T-helper 2 cell treated with Interferon-gamma antibody and Interleukin-4, amounts not matched to agents 5 μg/mL and 100 μg/mL, for 36 hours (primary cell): Measurements from ENCODE around the gene ZNF511.
A peak's percentile ranks its signal among the peaks of the same experiment; 100 is the strongest.
"Not testable (repeated sequence)": the region's sequence is repeated elsewhere in the genome, so short reads cannot be mapped to it uniquely, and the experiment has no call there.

Source experiments
- DNase-seq: peaks from one replicate; pipeline ENCODE4 v3.0.0; 2021; ENCODE audit warnings: low spot score
- H3K27ac Mint-ChIP-seq: one replicate; pipeline ENCODE4 v1.8.0; 2021; ENCODE audit warnings: mild to moderate bottlenecking, mixed read lengths
- H3K27me3 Mint-ChIP-seq: one replicate; pipeline ENCODE4 v1.8.0; 2021; ENCODE audit warnings: low read depth, mixed read lengths
- H3K36me3 Mint-ChIP-seq: one replicate; pipeline ENCODE4 v1.8.0; 2021; ENCODE audit warnings: low read depth, mixed read lengths
- H3K4me1 Mint-ChIP-seq: one replicate; pipeline ENCODE4 v1.8.0; 2021; ENCODE audit warnings: low read depth, mixed read lengths
- H3K4me3 Mint-ChIP-seq: one replicate; pipeline ENCODE4 v1.8.0; 2022; ENCODE audit warnings: mild to moderate bottlenecking, moderate library complexity, mixed read lengths
- H3K9me3 Mint-ChIP-seq: one replicate; pipeline ENCODE4 v1.8.0; 2021; ENCODE audit warnings: mixed read lengths

Gene ZNF511

DNA sequence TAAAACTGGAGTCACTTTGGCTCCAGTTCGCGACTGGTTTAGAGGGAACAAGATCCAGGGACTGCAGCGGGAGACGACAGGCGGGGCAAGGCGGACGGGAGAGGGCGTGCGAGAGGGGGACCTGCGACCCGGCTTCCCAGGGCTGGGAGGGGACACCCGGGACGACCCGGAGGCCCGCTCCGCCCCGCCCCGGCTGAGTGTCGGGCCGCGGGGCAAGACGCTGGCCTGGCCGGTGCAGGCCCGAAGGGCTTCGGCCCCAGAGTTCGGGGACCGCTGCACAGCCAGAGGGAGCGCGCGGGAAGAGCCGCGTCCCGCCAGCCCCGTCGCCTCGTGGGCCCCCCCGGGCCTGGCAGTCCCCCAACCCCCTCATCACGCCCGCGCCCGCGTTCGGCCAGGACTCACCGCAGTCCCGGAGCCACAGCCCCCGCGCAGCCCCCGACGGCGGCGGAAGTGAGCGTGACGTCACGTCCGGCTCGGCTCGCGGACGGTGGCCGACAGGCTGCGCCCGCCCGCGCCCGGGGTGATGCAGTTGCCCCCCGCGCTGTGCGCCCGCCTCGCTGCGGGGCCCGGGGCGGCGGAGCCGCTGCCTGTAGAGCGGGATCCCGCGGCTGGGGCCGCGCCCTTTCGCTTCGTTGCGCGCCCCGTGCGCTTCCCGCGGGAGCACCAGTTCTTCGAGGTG is at the start of gene ZNF511, which contains the start of gene TUBGCP2:
Gene ZNF511, plus strand, starts transcription at position 494 of the 679 bp plus-strand sequence. Its CDS starts 30 bp downstream, at position 524.
Gene TUBGCP2, minus strand, starts transcription at position 452 of the 679 bp plus-strand sequence. CDS start 5,931 bp downstream, outside the sequence.
- Mint-ChIP-seq H3K27ac (peak within 1 kb of the TSS; percentile 99), H3K36me3 (peaks cover 21% of the 10 kb centered on the region), H3K4me3 (peak within 1 kb of the TSS; percentile 98), H3K27me3 (peaks cover 2% of the 10 kb centered on the region), H3K9me3 (no peaks in the 10 kb centered on the region), H3K4me1 (peaks cover 15% of the 10 kb centered on the region)
- peak; percentile 91 for DNase-seq

DNA sequence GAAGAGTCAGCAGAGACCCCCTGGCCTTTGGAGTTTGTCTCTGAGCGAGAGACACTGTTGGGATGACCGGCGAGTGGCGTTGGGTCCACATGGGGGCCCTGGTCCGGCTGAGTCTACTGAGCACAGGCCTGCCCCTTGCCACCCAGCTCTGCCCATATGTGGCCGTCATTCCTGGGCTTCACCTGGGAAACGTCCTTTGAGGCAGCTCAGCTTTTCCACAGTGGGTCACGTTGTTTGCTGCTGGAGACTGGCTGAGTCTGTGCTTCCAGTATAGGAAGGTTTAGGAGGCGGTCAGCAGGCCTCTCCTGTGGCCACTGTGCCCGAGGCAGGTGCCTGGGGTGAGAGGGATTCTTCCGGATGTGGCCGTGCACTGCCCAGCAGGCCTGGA is 49.1 kb upstream of the ZNF511 start:
- Mint-ChIP-seq H3K27me3 (no peaks in the 10 kb centered on the region), H3K4me3 (peak overlapping the region; percentile 77), H3K9me3 (no peaks in the 10 kb centered on the region), H3K27ac (peak overlapping the region; percentile 94), H3K36me3 (peaks cover 20% of the 10 kb centered on the region), H3K4me1 (peaks cover 54% of the 10 kb centered on the region)
- DNase-seq = no peak

- Mint-ChIP-seq H3K27ac (peak overlapping the region; percentile 87), H3K4me1 (peaks cover 63% of the 10 kb centered on the region), H3K4me3 (peak overlapping the region; percentile 77), H3K9me3 (no peaks in the 10 kb centered on the region), H3K27me3 (no peaks in the 10 kb centered on the region), H3K36me3 (peaks cover 32% of the 10 kb centered on the region)
- DNase-seq = peak; percentile 71
These were observed 47.6 kb upstream of the ZNF511 start for GRCh38 chr10:133260895-133261725.

DNA sequence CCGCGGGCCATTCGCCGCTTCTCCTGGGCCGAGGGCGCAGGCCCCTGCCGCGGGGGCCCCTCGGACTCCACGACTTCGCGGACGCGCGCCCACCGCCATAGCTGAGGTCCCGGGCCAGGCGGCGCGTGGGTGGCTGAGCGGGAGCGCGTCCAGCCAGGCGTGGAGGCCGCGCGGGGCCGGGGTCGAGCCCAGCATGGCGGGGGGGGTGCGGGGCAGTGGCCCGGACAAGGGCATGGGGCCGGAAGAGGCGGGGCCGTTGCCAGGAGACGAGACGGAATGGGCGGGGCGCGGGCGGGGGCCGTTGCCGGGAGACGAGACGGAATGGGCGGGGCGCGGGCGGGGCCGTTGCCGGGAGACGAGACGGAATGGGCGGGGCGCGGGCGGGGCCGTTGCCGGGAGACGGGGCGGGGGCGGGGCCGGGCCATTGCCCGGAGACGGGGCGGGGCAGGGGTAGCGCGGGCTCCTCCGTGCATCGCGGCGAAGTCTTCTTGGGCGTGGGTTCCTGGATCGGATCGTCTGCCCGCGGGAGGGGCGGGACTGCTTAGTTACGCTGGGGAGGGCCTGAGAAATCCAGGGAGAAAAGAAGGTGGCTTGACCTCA is 46.9 kb upstream of the ZNF511 start:
- Mint-ChIP-seq H3K4me3 (peak overlapping the region; percentile 64), H3K9me3 (no peaks in the 10 kb centered on the region), H3K36me3 (peaks cover 33% of the 10 kb centered on the region), H3K27me3 (no peaks in the 10 kb centered on the region), H3K4me1 (peaks cover 63% of the 10 kb centered on the region), H3K27ac (peak overlapping the region; percentile 68)
- DNase-seq = peak; percentile 77

GRCh38 chr10:133262696-133263095 is 46.0 kb upstream of the ZNF511 start:
- H3K27ac Mint-ChIP-seq = peak overlapping the region; percentile 60
- peaks cover 33% of the 10 kb centered on the region for H3K36me3 Mint-ChIP-seq
- no peaks in the 10 kb centered on the region for H3K9me3 Mint-ChIP-seq
- H3K4me3 Mint-ChIP-seq = peak overlapping the region; percentile 34
- DNase-seq = no peak
- no peaks in the 10 kb centered on the region for H3K27me3 Mint-ChIP-seq
- H3K4me1 Mint-ChIP-seq = peaks cover 57% of the 10 kb centered on the region

DNA sequence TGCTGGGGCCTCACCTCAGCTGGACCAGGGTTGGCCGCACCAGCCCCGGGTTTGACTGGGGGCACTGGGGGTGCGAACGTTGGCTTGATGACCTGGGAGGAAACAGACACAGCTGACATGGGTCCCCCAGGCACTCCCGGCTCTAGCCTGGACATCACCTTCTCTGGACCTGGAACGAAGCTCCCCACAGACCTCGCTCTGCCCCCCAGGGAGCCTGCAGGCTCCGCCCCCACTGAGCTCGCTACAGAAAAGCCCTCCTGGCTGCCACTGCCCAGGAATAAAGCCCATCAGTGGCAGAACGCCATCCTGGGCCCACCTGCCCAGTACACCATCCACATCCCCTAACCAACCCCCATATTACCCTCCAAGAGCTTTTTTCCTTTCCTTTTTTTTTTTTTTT is 45.0 kb upstream of the ZNF511 start:
- Mint-ChIP-seq H3K9me3 (no peaks in the 10 kb centered on the region), H3K27me3 (no peaks in the 10 kb centered on the region), H3K4me1 (peaks cover 53% of the 10 kb centered on the region), H3K27ac (peak overlapping the region; percentile 74), H3K36me3 (peaks cover 33% of the 10 kb centered on the region), H3K4me3 (peak overlapping the region; percentile 32)
- DNase-seq = no peak

DNA sequence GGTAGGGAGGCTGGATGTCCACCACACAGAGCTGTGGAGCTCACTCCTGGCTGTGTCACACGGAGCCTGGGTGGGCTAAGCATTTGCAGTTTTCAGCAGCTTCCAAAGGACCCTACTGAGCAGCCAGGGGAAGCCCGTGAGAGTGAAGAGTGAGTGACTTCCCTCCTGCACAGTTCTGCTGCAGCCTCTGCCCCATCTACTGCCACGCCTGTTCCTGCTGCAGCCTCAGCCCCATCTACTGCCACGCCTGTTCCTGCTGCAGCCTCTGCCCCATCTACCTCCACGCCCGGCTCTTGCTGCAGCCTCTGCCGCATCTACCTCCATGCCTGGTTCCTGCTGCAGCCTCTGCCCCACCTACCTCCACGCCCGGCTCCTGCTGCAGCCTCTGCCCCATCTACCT is 44.3 kb upstream of the ZNF511 start:
- H3K27me3 Mint-ChIP-seq = no peaks in the 10 kb centered on the region
- H3K36me3 Mint-ChIP-seq = peaks cover 34% of the 10 kb centered on the region
- peak overlapping the region; percentile 74 for H3K27ac Mint-ChIP-seq
- H3K4me1 Mint-ChIP-seq = peaks cover 47% of the 10 kb centered on the region
- H3K4me3 Mint-ChIP-seq = peak overlapping the region; percentile 71
- no peaks in the 10 kb centered on the region for H3K9me3 Mint-ChIP-seq
- no peak for DNase-seq

GRCh38 chr10:133265052-133265451 is 43.7 kb upstream of the ZNF511 start:
- not testable (repeated sequence) for H3K9me3 Mint-ChIP-seq

DNA sequence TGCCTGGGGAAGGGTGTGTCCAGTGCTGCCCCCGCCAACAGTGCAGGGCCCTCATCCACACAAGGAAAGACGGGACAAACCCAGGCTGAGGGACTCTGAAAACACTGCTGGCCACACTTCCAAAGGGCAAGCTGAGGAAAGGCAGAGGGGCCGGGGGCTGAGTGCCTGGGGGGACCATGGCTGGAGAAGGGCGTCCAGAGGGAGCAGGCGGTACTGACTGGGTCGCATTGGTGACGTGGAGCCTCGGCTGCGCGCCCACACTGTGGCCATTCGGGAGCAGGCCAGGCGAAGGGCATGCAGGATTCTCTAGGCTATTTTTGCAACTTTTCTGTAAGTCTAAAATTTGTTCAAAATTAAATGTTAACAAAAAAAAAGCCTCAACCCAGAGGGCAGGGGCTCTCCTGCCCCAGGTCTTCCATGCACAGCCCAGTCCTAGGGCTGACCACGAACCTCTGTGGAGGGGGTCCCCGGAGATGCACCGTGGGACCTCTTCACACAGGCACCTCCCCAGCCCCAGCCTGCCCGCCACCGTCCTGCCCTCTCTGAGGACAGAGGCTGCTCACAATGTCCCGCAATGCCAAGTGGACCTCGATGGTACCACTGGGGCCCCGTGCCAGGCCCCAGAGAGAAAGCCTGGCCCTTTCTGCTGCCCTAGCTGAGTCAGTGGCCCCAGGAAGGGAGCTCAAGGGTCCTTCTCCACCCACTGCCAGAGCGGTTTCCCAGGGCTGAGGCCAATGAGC is 42.5 kb upstream of the ZNF511 start:
- Mint-ChIP-seq H3K27me3 (no peaks in the 10 kb centered on the region), H3K27ac (peak overlapping the region; percentile 41), H3K4me3 (no peak overlapping the region), H3K9me3 (no peaks in the 10 kb centered on the region), H3K36me3 (peaks cover 34% of the 10 kb centered on the region), H3K4me1 (peaks cover 30% of the 10 kb centered on the region)
- no peak for DNase-seq

More at GRCh38 chr10:133265052-133265451, 43.7 kb upstream of the ZNF511 start:
- Mint-ChIP-seq H3K4me3 (peak overlapping the region; percentile 65), H3K4me1 (peaks cover 42% of the 10 kb centered on the region), H3K36me3 (peaks cover 34% of the 10 kb centered on the region), H3K27ac (peak overlapping the region; percentile 62)
- DNase-seq, H3K27me3 Mint-ChIP-seq: not testable (repeated sequence)

DNA sequence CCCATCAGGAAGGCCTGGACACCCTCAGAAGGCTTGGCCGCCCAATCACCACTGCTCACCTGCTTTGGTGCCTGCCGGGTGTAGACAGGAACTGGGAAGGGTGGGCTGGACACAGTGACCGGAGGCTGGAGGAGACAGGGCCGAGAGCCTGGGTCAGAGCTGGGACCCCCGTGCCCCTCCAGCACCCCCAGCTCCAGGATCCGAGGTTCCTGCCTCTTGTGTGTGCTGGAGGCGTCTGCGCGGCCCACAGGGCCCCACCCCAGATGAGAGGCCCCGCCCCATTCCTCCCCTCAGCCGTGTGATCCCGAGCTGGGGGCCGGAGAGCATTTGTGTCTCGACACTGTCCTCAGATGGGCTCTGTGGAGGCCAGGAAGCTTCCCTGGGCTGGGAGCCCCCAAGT is 41.4 kb upstream of the ZNF511 start:
- Mint-ChIP-seq H3K4me1 (peaks cover 27% of the 10 kb centered on the region), H3K4me3 (no peak overlapping the region), H3K27ac (no peak overlapping the region), H3K36me3 (peaks cover 37% of the 10 kb centered on the region), H3K9me3 (no peaks in the 10 kb centered on the region), H3K27me3 (no peaks in the 10 kb centered on the region)
- no peak for DNase-seq

DNA sequence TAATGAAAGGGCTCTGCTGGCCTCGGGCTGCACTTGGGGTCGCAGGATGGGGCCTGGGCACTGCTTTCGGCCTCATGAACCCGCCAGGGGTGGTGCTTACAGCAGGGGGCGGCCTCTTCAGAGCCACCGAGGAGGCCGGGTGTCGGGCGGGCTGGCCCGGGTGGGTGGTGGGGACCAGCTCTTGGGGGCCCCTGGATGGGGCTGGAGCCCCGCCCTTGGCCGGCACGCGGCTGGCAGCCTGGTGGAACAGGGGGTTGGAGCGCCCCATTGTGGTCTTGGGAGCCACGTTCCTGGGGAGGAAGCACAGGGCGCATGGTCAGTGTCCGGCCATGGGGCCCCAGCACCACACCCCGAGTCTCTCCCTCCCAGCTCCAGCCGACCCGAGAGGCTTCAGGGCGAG is 40.9 kb upstream of the ZNF511 start:
- peaks cover 22% of the 10 kb centered on the region for H3K4me1 Mint-ChIP-seq
- H3K9me3 Mint-ChIP-seq = no peaks in the 10 kb centered on the region
- H3K36me3 Mint-ChIP-seq = peaks cover 32% of the 10 kb centered on the region
- H3K27ac Mint-ChIP-seq = no peak overlapping the region
- H3K27me3 Mint-ChIP-seq = no peaks in the 10 kb centered on the region
- DNase-seq = no peak
- no peak overlapping the region for H3K4me3 Mint-ChIP-seq

DNA sequence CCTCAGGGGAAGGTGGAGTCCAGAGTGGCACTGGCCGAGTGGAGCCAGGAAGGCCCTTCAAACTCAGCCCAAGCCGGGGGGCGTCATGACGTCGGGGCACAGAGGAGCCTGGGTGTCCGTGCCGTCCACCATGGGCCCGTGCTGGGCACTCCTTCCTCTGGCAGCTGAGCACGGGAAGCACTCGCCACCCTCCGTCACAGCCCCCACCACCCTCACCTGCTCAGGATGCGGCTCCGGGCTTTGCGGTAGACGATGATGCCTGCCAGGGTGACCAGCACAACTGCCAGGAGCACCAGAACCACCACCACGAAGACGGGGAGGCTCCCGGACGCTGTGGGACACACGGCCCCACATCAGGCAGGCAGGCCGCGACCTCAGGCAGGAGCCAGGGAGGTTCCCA is 40.2 kb upstream of the ZNF511 start:
- Mint-ChIP-seq H3K27ac (no peak overlapping the region), H3K9me3 (no peaks in the 10 kb centered on the region), H3K27me3 (no peaks in the 10 kb centered on the region), H3K4me3 (no peak overlapping the region), H3K36me3 (peaks cover 26% of the 10 kb centered on the region), H3K4me1 (peaks cover 18% of the 10 kb centered on the region)
- no peak for DNase-seq

GRCh38 chr10:133269367-133269766 is 39.3 kb upstream of the ZNF511 start:
- Mint-ChIP-seq H3K27ac (no peak overlapping the region), H3K4me3 (no peak overlapping the region), H3K36me3 (peaks cover 20% of the 10 kb centered on the region), H3K9me3 (no peaks in the 10 kb centered on the region), H3K27me3 (no peaks in the 10 kb centered on the region), H3K4me1 (peaks cover 11% of the 10 kb centered on the region)
- no peak for DNase-seq
